ENCODE data around the gene THAP6.

THAP6 gene

DNA sequence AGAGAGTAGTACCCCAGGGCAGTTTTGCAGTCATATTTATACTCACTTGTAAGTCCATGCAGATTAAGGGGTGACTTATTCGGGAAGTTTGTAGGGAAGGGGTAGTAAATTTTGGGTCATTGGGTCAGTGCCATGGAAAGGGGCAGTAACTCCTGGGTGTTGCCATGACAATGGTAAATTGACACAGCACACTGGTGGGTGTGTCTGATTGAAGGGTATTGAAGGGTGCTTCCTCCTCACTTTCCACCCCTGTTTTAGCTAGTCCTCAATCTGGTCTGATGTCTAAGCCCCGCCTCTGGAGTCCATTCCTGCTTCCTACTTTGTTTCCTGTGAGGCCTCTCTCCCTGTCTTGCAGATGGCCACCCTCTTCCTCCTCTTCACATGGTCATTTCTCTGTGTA is 53.5 kb downstream of the THAP6 start:
- in situ Hi-C loops (cut with MboI; ENCODE audit: low pct_unique_long_range_greater_than_20kb, low sequenced_read_pairs, unreplicated experiment), result no loop called here
- TF ChIP-seq, protein P1, sequence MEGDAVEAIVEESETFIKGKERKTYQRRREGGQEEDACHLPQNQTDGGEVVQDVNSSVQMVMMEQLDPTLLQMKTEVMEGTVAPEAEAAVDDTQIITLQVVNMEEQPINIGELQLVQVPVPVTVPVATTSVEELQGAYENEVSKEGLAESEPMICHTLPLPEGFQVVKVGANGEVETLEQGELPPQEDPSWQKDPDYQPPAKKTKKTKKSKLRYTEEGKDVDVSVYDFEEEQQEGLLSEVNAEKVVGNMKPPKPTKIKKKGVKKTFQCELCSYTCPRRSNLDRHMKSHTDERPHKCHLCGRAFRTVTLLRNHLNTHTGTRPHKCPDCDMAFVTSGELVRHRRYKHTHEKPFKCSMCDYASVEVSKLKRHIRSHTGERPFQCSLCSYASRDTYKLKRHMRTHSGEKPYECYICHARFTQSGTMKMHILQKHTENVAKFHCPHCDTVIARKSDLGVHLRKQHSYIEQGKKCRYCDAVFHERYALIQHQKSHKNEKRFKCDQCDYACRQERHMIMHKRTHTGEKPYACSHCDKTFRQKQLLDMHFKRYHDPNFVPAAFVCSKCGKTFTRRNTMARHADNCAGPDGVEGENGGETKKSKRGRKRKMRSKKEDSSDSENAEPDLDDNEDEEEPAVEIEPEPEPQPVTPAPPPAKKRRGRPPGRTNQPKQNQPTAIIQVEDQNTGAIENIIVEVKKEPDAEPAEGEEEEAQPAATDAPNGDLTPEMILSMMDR (IDR thresholded peaks at IDR 0.05; ENCODE audit: extremely low read depth, insufficient read depth, missing control alignments), result no peak
- no peak for DNase-seq (ENCODE audit: low spot score)
